ENCODE results near the gene PDS5B. TPM values are rescaled to one million over a fixed set of nuclear protein-coding genes. Genes with fewer than 3 reads are reported as not detected.
A peak's percentile ranks its signal among the peaks of the same experiment; 100 is the strongest.

Gene PDS5B
- total RNA-seq, 2 donors from 2014 or later, result 14.7 to 16.2 TPM

DNA sequence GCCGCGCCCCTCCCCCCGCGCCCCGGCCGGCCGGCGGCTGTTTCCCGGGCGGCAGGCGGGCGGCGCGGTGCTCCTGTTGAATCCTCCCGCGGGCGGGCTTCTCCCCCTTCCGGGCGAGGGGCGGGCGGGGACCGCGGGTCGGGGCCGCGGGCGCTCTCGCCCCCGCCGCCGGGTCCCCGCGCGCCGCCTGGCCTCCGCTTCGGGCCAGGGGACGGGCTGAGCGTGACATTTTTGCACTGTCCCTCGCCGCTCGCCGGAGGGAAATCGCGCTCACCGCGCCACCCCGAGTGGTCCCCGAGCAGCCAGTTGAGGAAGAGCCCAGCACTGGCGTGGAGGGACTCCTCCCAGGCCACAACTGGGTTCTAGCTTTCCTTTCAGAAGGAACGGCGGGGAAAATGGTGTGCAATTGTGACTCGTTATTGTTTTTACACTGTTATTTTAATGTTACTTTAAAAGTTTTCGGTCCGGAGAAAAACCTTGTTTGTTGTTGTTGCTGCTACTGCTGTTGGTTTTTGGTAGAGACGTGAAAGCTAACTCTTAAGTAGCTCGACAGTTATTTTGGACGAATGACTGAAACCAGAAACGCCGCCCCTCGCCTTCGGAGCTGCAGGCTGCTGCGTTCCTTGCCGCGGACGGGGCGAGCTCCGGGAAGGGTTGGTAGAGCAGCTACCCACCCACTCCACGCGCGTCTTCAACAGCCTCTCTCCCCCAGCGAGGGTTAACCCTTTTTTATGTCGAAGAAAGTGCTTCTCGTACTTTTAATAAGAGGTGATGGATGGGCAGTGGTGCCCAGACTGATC, 959 bp downstream of the PDS5B start:
- H3K4me1 ChIP-seq, result peaks cover 0 to 35% of the 10 kb centered on the region in 2 donors
- H3K9me3 ChIP-seq, result no peaks in the 10 kb centered on the region
- TF ChIP-seq, protein P1, sequence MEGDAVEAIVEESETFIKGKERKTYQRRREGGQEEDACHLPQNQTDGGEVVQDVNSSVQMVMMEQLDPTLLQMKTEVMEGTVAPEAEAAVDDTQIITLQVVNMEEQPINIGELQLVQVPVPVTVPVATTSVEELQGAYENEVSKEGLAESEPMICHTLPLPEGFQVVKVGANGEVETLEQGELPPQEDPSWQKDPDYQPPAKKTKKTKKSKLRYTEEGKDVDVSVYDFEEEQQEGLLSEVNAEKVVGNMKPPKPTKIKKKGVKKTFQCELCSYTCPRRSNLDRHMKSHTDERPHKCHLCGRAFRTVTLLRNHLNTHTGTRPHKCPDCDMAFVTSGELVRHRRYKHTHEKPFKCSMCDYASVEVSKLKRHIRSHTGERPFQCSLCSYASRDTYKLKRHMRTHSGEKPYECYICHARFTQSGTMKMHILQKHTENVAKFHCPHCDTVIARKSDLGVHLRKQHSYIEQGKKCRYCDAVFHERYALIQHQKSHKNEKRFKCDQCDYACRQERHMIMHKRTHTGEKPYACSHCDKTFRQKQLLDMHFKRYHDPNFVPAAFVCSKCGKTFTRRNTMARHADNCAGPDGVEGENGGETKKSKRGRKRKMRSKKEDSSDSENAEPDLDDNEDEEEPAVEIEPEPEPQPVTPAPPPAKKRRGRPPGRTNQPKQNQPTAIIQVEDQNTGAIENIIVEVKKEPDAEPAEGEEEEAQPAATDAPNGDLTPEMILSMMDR (IDR thresholded peaks at IDR 0.05), result peak in 1 of 2 donors; percentile 22
- peak overlapping the region; percentile 90 to 95 for H3K27ac ChIP-seq
- H3K36me3 ChIP-seq, result no peaks in the 10 kb centered on the region
- H3K4me3 ChIP-seq, result peak overlapping the region; percentile 83 to 90
- peak; percentile 68 for DNase-seq (ENCODE audit: low spot score)
- no peaks in the 10 kb centered on the region for H3K27me3 ChIP-seq

DNA sequence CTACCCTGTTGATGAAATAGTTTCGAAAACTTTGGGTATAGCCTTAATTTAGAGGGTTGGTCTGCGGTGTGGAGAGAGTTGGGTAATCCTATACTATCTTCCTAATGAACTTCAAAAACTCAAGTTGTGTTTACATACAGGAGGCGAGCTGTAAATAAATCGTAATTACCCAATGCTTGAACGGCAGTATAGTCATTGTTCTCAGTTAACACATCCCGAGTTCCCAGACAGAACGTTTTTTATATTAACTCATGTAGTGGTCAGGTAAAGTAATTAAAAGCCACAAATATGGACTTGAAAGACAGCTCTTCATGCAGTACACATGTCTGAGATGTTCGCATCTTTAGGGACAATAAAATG, 1.5 kb downstream of the PDS5B start:
- H3K27ac ChIP-seq, result peak overlapping the region; percentile 90 to 95
- H3K4me3 ChIP-seq, result peak overlapping the region; percentile 83 to 90
- TF ChIP-seq, protein P1 (IDR thresholded peaks at IDR 0.05), result no peak
- DNase-seq (ENCODE audit: low spot score), result no peak
- no peaks in the 10 kb centered on the region for H3K27me3 ChIP-seq
- H3K4me1 ChIP-seq, result peaks cover 0 to 35% of the 10 kb centered on the region in 2 donors
- H3K9me3 ChIP-seq, result no peaks in the 10 kb centered on the region
- no peaks in the 10 kb centered on the region for H3K36me3 ChIP-seq

DNA sequence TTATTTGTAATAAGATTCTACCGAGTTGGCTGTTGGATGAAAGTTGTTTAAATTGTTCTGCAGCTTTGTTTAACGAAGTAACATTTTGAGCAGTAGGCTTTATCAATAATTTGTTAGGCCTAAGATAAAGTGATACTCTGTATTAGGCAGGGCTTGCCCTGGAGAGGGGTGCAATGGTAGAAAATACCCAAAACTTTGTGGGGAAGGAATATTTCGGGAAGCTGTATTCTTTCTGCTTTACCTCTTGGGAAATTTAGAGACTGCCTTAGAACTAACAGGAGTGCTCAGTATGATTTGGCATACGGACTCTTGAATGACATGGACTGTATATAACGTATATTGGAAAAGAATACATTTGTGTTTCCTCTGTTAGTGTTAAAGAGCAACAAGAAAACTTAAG, 2.5 kb downstream of the PDS5B start:
- Histone ChIP-seq H3K4me1 (peaks cover 0 to 35% of the 10 kb centered on the region in 2 donors), H3K36me3 (no peaks in the 10 kb centered on the region), H3K27me3 (no peaks in the 10 kb centered on the region), H3K9me3 (no peaks in the 10 kb centered on the region), H3K4me3 (peak overlapping the region in 1 of 2 donors; percentile 17), H3K27ac (peak overlapping the region; percentile 90 to 95)
- TF ChIP-seq, protein P1 (IDR thresholded peaks at IDR 0.05), result no peak
- DNase-seq (ENCODE audit: low spot score), result no peak

DNA sequence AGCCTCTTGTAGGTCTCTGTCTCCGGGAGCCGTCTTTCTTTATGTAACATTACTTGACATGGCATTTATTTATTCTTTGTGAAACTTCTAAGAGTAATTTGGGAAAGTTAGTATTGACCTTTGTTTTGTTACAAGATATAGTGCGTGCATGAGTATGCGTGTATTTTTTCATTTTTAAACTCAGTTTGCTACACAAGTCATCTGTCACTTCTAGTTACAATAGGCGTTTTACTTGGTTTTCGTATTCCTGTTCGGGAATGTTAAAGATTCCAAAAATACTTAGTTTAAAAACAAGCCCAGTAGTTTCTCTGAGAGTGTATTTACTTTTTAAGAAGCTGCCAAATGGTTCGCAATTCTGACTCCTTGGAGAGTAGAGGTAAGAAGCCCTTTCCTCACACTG, 3.2 kb downstream of the PDS5B start:
- TF ChIP-seq, protein P1 (IDR thresholded peaks at IDR 0.05), result no peak
- no peak for DNase-seq (ENCODE audit: low spot score)
- Histone ChIP-seq H3K36me3 (no peaks in the 10 kb centered on the region), H3K27ac (peak overlapping the region; percentile 9 to 95), H3K9me3 (no peaks in the 10 kb centered on the region), H3K4me1 (peaks cover 0 to 39% of the 10 kb centered on the region in 2 donors), H3K4me3 (no peak overlapping the region), H3K27me3 (no peaks in the 10 kb centered on the region)

DNA sequence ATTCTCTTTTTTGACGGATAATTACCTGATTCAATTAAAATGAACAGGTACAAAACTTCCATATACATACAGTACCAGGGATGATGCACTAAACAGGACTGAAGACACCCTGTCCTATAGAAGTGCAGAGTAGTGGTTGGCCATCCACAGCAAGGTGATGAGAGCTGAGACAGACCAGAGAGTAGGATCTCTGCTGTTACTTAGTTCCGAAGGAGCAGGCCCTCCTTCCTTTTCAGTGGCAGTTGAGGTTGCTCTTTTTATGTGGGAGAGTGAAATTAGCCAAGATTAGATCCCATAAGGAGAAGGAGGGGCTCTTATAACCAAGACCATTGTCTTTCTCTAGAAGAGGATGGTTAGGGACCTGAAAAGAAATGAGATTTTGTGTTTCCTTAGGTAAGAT, 4.0 kb downstream of the PDS5B start:
- DNase-seq (ENCODE audit: low spot score), result no peak
- H3K9me3 ChIP-seq, result no peaks in the 10 kb centered on the region
- no peak overlapping the region for H3K4me3 ChIP-seq
- peaks cover 0 to 41% of the 10 kb centered on the region in 2 donors for H3K4me1 ChIP-seq
- no peaks in the 10 kb centered on the region for H3K27me3 ChIP-seq
- TF ChIP-seq, protein P1 (IDR thresholded peaks at IDR 0.05), result no peak
- H3K27ac ChIP-seq, result peak overlapping the region in 1 of 2 donors; percentile 9
- H3K36me3 ChIP-seq, result no peaks in the 10 kb centered on the region
